ENCODE results near the gene EMSY. TPM values are rescaled to one million over a fixed set of nuclear protein-coding genes. Genes with fewer than 3 reads are reported as not detected.

Gene EMSY
- total and polyA plus RNA-seq, 11 donors = 5.8 to 37.6 (median 16.6) TPM

- no peak for ATAC-seq
- TF ChIP-seq CTCF (IDR thresholded peaks at IDR 0.05) = no peak
- no peak for TF ChIP-seq POLR2A (IDR thresholded peaks at IDR 0.05)
- Histone ChIP-seq H3K4me1 (peaks cover 0 to 28% (median 14%) of the 10 kb centered on the region in 12 donors), H3K4me3 (peak overlapping the region; percentile 60 to 100 (median 90)), H3K27me3 (no peaks in the 10 kb centered on the region), H3K27ac (peak overlapping the region; percentile 71 to 98 (median 92)), H3K9me3 (no peaks in the 10 kb centered on the region), H3K36me3 (peaks cover 0 to 26% (median 23%) of the 10 kb centered on the region in 9 donors)
- intact Hi-C loops (cut with DNase I) = loop anchor here in 8 of 10 donors (1.0 to 10.0 kb wide), 6 partner anchors 62 to 237 kb away; partner anchors contain the start of genes GVQW3 (in 8 of the 8), THAP12 (in 8 of the 8) and WNT11 (in 1 of the 8)
- no peak for DNase-seq
- 0 to 1% (median 0%) methylated on average over 10 of the region's 10 CpGs for WGBS, 4 donors
These were observed 794 bp upstream of the EMSY start for GRCh38 chr11:76444065-76444383.

- peak; percentile 26 to 73 (median 69) for ATAC-seq
These were observed 585 bp downstream of the EMSY start for GRCh38 chr11:76445121-76446084.

GRCh38 chr11:76448506-76448905, 3.7 kb downstream of the EMSY start:
- Histone ChIP-seq H3K9me3 (no peaks in the 10 kb centered on the region), H3K4me3 (no peak overlapping the region), H3K36me3 (peaks cover 0 to 69% (median 61%) of the 10 kb centered on the region in 9 donors), H3K27ac (no peak overlapping the region), H3K4me1 (peaks cover 0 to 19% (median 11%) of the 10 kb centered on the region in 12 donors), H3K27me3 (no peaks in the 10 kb centered on the region)
- intact Hi-C loops (cut with DNase I) = loop anchor here in 4 of 10 donors (5.0 to 10.0 kb wide), 3 partner anchors 214 to 241 kb away; partner anchors contain the start of gene WNT11 (in 1 of the 4)
- DNase-seq (no peak), ATAC-seq (no peak)
- WGBS, 4 donors = 36 to 50% (median 43%) methylated on average over 2 of the region's 2 CpGs
- no peak for TF ChIP-seq CTCF (IDR thresholded peaks at IDR 0.05)
- TF ChIP-seq POLR2A (IDR thresholded peaks at IDR 0.05) = no peak

More at GRCh38 chr11:76445121-76446084, 585 bp downstream of the EMSY start:
- 0 to 1% (median 0%) methylated on average over 41 to 56 of the region's 56 CpGs for WGBS, 4 donors
- TF ChIP-seq POLR2A (IDR thresholded peaks at IDR 0.05) = peak in 1 of 2 donors; percentile 43
- peak in 3 of 12 donors; percentile 6 to 25 (median 13) for TF ChIP-seq CTCF (IDR thresholded peaks at IDR 0.05)
- peaks cover 0 to 40% (median 34%) of the 10 kb centered on the region in 9 donors for H3K36me3 ChIP-seq
- H3K9me3 ChIP-seq = no peaks in the 10 kb centered on the region
- H3K27me3 ChIP-seq = no peaks in the 10 kb centered on the region
- peak overlapping the region; percentile 71 to 100 (median 94) for H3K4me3 ChIP-seq
- peaks cover 0 to 28% (median 14%) of the 10 kb centered on the region in 12 donors for H3K4me1 ChIP-seq
- H3K27ac ChIP-seq = peak overlapping the region; percentile 83 to 98 (median 92)
- DNase-seq = peak; percentile 78 to 86 (median 80)
- intact Hi-C loops (cut with DNase I) = loop anchor here in 5 of 10 donors (2.0 to 10.0 kb wide), 4 partner anchors 65 to 238 kb away; partner anchors contain the start of genes GVQW3 (in 2 of the 5), THAP12 (in 2 of the 5) and WNT11 (in 1 of the 5)

GRCh38 chr11:76453248-76453647, 8.4 kb downstream of the EMSY start:
- intact Hi-C loops (cut with DNase I) = loop anchor here in 1 of 10 donors (5.0 kb wide), 1 partner anchor 224 kb away; no protein-coding TSS in a partner anchor
- DNase-seq (no peak), ATAC-seq (no peak)
- no peak for TF ChIP-seq POLR2A (IDR thresholded peaks at IDR 0.05)
- TF ChIP-seq CTCF (IDR thresholded peaks at IDR 0.05) = no peak
- H3K27me3 ChIP-seq = no peaks in the 10 kb centered on the region
- no peaks in the 10 kb centered on the region for H3K4me1 ChIP-seq
- WGBS, 4 donors = 91 to 93% (median 92%) methylated on average over 6 of the region's 6 CpGs
- no peak overlapping the region for H3K27ac ChIP-seq
- H3K4me3 ChIP-seq = no peak overlapping the region
- no peaks in the 10 kb centered on the region for H3K9me3 ChIP-seq
- H3K36me3 ChIP-seq = peaks cover 0 to 97% (median 85%) of the 10 kb centered on the region in 9 donors
